ENCODE results near the gene BMPR2.

- TF ChIP-seq EZH2 (IDR thresholded peaks at IDR 0.05; ENCODE audit: borderline replicate concordance, insufficient read depth, low read depth, low read length, poor library complexity, severe bottlenecking): no peak
- TF ChIP-seq CTCF (IDR thresholded peaks at IDR 0.05): no peak
Observed at GRCh38 chr2:202592566-202592965, 216.4 kb downstream of the BMPR2 start.
